Measurements from ENCODE around the gene CEP43.

CEP43 gene

GRCh38 chr6:166955865-166956443, 43.2 kb upstream of the CEP43 start:
- peaks cover 11 to 15% of the 10 kb centered on the region in 2 donors for H3K4me1 ChIP-seq (ENCODE audit: control insufficient read depth in 1 of 2, insufficient read depth in 2 of 2, low read length in 2 of 2)
- H3K9me3 ChIP-seq (ENCODE audit: control insufficient read depth in 1 of 2, low read length in 2 of 2), result no peaks in the 10 kb centered on the region
- peaks cover 0 to 4% of the 10 kb centered on the region in 2 donors for H3K36me3 ChIP-seq (ENCODE audit: control insufficient read depth in 1 of 2, insufficient read depth in 2 of 2, low read length in 2 of 2)
- H3K27ac ChIP-seq (ENCODE audit: low read length), result peak overlapping the region; percentile 39
- peak overlapping the region; percentile 75 to 95 for H3K4me3 ChIP-seq (ENCODE audit: low read depth in 1 of 2, low read length in 2 of 2)
- H3K27me3 ChIP-seq (ENCODE audit: low read depth, low read length), result no peaks in the 10 kb centered on the region

GRCh38 chr6:166956444-166957086, 42.6 kb upstream of the CEP43 start, which contains the start of gene RNASET2:
Gene RNASET2, minus strand, starts transcription at chr6:166956550. Its CDS starts 368 bp downstream, at chr6:166956182.
- peaks cover 11 to 15% of the 10 kb centered on the region in 2 donors for H3K4me1 ChIP-seq (ENCODE audit: control insufficient read depth in 1 of 2, insufficient read depth in 2 of 2, low read length in 2 of 2)
- H3K4me3 ChIP-seq (ENCODE audit: low read depth in 1 of 2, low read length in 2 of 2), result peak within 1 kb of the TSS; percentile 75 to 95
- H3K36me3 ChIP-seq (ENCODE audit: control insufficient read depth in 1 of 2, insufficient read depth in 2 of 2, low read length in 2 of 2), result peaks cover 0 to 4% of the 10 kb centered on the region in 2 donors
- peak within 1 kb of the TSS; percentile 81 for H3K27ac ChIP-seq (ENCODE audit: low read length)
- no peaks in the 10 kb centered on the region for H3K9me3 ChIP-seq (ENCODE audit: control insufficient read depth in 1 of 2, low read length in 2 of 2)
- H3K27me3 ChIP-seq (ENCODE audit: low read depth, low read length), result no peaks in the 10 kb centered on the region

- Histone ChIP-seq H3K9me3 (ENCODE audit: control insufficient read depth in 1 of 2, low read length in 2 of 2) (no peaks in the 10 kb centered on the region), H3K27ac (ENCODE audit: low read length) (peak overlapping the region; percentile 81), H3K4me3 (ENCODE audit: low read depth in 1 of 2, low read length in 2 of 2) (peak overlapping the region; percentile 75 to 95), H3K36me3 (ENCODE audit: control insufficient read depth in 1 of 2, insufficient read depth in 2 of 2, low read length in 2 of 2) (peaks cover 0 to 4% of the 10 kb centered on the region in 2 donors), H3K27me3 (ENCODE audit: low read depth, low read length) (no peaks in the 10 kb centered on the region), H3K4me1 (ENCODE audit: control insufficient read depth in 1 of 2, insufficient read depth in 2 of 2, low read length in 2 of 2) (peaks cover 11 to 15% of the 10 kb centered on the region in 2 donors)
Observed at GRCh38 chr6:166957087-166957804, 42.0 kb upstream of the CEP43 start.

GRCh38 chr6:166957805-166958076, 41.5 kb upstream of the CEP43 start:
- H3K27me3 ChIP-seq (ENCODE audit: low read depth, low read length), result no peaks in the 10 kb centered on the region
- H3K36me3 ChIP-seq (ENCODE audit: control insufficient read depth in 1 of 2, insufficient read depth in 2 of 2, low read length in 2 of 2), result peaks cover 0 to 4% of the 10 kb centered on the region in 2 donors
- peaks cover 11 to 15% of the 10 kb centered on the region in 2 donors for H3K4me1 ChIP-seq (ENCODE audit: control insufficient read depth in 1 of 2, insufficient read depth in 2 of 2, low read length in 2 of 2)
- H3K27ac ChIP-seq (ENCODE audit: low read length), result peak overlapping the region; percentile 81
- H3K4me3 ChIP-seq (ENCODE audit: low read depth in 1 of 2, low read length in 2 of 2), result peak overlapping the region in 1 of 2 donors; percentile 75
- H3K9me3 ChIP-seq (ENCODE audit: control insufficient read depth in 1 of 2, low read length in 2 of 2), result no peaks in the 10 kb centered on the region

GRCh38 chr6:166958926-166959861, 40.0 kb upstream of the CEP43 start:
- peak overlapping the region in 1 of 2 donors; percentile 31 for H3K4me3 ChIP-seq (ENCODE audit: low read depth in 1 of 2, low read length in 2 of 2)
- peaks cover 11 to 15% of the 10 kb centered on the region in 2 donors for H3K4me1 ChIP-seq (ENCODE audit: control insufficient read depth in 1 of 2, insufficient read depth in 2 of 2, low read length in 2 of 2)
- no peaks in the 10 kb centered on the region for H3K36me3 ChIP-seq (ENCODE audit: control insufficient read depth in 1 of 2, insufficient read depth in 2 of 2, low read length in 2 of 2)
- H3K27ac ChIP-seq (ENCODE audit: low read length), result peak overlapping the region; percentile 72
- H3K27me3 ChIP-seq (ENCODE audit: low read depth, low read length), result no peaks in the 10 kb centered on the region
- H3K9me3 ChIP-seq (ENCODE audit: control insufficient read depth in 1 of 2, low read length in 2 of 2), result no peaks in the 10 kb centered on the region

GRCh38 chr6:166959911-166960608, 39.1 kb upstream of the CEP43 start:
- peaks cover 11 to 15% of the 10 kb centered on the region in 2 donors for H3K4me1 ChIP-seq (ENCODE audit: control insufficient read depth in 1 of 2, insufficient read depth in 2 of 2, low read length in 2 of 2)
- no peaks in the 10 kb centered on the region for H3K9me3 ChIP-seq (ENCODE audit: control insufficient read depth in 1 of 2, low read length in 2 of 2)
- no peak overlapping the region for H3K4me3 ChIP-seq (ENCODE audit: low read depth in 1 of 2, low read length in 2 of 2)
- no peaks in the 10 kb centered on the region for H3K36me3 ChIP-seq (ENCODE audit: control insufficient read depth in 1 of 2, insufficient read depth in 2 of 2, low read length in 2 of 2)
- no peaks in the 10 kb centered on the region for H3K27me3 ChIP-seq (ENCODE audit: low read depth, low read length)
- H3K27ac ChIP-seq (ENCODE audit: low read length), result no peak overlapping the region

- Histone ChIP-seq H3K4me1 (ENCODE audit: control insufficient read depth in 1 of 2, insufficient read depth in 2 of 2, low read length in 2 of 2) (peaks cover 11 to 12% of the 10 kb centered on the region in 2 donors), H3K36me3 (ENCODE audit: control insufficient read depth in 1 of 2, insufficient read depth in 2 of 2, low read length in 2 of 2) (no peaks in the 10 kb centered on the region), H3K9me3 (ENCODE audit: control insufficient read depth in 1 of 2, low read length in 2 of 2) (no peaks in the 10 kb centered on the region), H3K4me3 (ENCODE audit: low read depth in 1 of 2, low read length in 2 of 2) (no peak overlapping the region), H3K27me3 (ENCODE audit: low read depth, low read length) (no peaks in the 10 kb centered on the region), H3K27ac (ENCODE audit: low read length) (no peak overlapping the region)
Observed at GRCh38 chr6:166960609-166960978, 38.6 kb upstream of the CEP43 start.

GRCh38 chr6:166966268-166966667, 32.9 kb upstream of the CEP43 start:
- Histone ChIP-seq H3K4me1 (ENCODE audit: control insufficient read depth in 1 of 2, insufficient read depth in 2 of 2, low read length in 2 of 2) (no peaks in the 10 kb centered on the region), H3K4me3 (ENCODE audit: low read depth in 1 of 2, low read length in 2 of 2) (no peak overlapping the region), H3K36me3 (ENCODE audit: control insufficient read depth in 1 of 2, insufficient read depth in 2 of 2, low read length in 2 of 2) (no peaks in the 10 kb centered on the region), H3K27ac (ENCODE audit: low read length) (no peak overlapping the region), H3K9me3 (ENCODE audit: control insufficient read depth in 1 of 2, low read length in 2 of 2) (no peaks in the 10 kb centered on the region), H3K27me3 (ENCODE audit: low read depth, low read length) (no peaks in the 10 kb centered on the region)

- Histone ChIP-seq H3K9me3 (ENCODE audit: control insufficient read depth in 1 of 2, low read length in 2 of 2) (no peaks in the 10 kb centered on the region), H3K36me3 (ENCODE audit: control insufficient read depth in 1 of 2, insufficient read depth in 2 of 2, low read length in 2 of 2) (no peaks in the 10 kb centered on the region), H3K4me3 (ENCODE audit: low read depth in 1 of 2, low read length in 2 of 2) (no peak overlapping the region), H3K27ac (ENCODE audit: low read length) (no peak overlapping the region), H3K27me3 (ENCODE audit: low read depth, low read length) (no peaks in the 10 kb centered on the region), H3K4me1 (ENCODE audit: control insufficient read depth in 1 of 2, insufficient read depth in 2 of 2, low read length in 2 of 2) (no peaks in the 10 kb centered on the region)
Observed at GRCh38 chr6:166969390-166970002, 29.7 kb upstream of the CEP43 start.

GRCh38 chr6:166970091-166970490, 29.1 kb upstream of the CEP43 start:
- no peaks in the 10 kb centered on the region for H3K27me3 ChIP-seq (ENCODE audit: low read depth, low read length)
- no peak overlapping the region for H3K4me3 ChIP-seq (ENCODE audit: low read depth in 1 of 2, low read length in 2 of 2)
- no peaks in the 10 kb centered on the region for H3K9me3 ChIP-seq (ENCODE audit: control insufficient read depth in 1 of 2, low read length in 2 of 2)
- H3K36me3 ChIP-seq (ENCODE audit: control insufficient read depth in 1 of 2, insufficient read depth in 2 of 2, low read length in 2 of 2), result no peaks in the 10 kb centered on the region
- H3K27ac ChIP-seq (ENCODE audit: low read length), result no peak overlapping the region
- H3K4me1 ChIP-seq (ENCODE audit: control insufficient read depth in 1 of 2, insufficient read depth in 2 of 2, low read length in 2 of 2), result no peaks in the 10 kb centered on the region

Measured in muscle layer of duodenum (tissue), 2 donors.